Neuronal stem cell (in vitro differentiated cells): ENCODE measurements around the gene CHM.
"Not testable (repeated sequence)": the region's sequence is repeated elsewhere in the genome, so short reads cannot be mapped to it uniquely, and the experiment has no call there.

Experiments
- DNase-seq: peaks from one replicate; pipeline ENCODE4 v3.0.0-alpha.2; 2013; ENCODE audit warnings: low spot score
- H2AFZ ChIP-seq: one replicate; pipeline ENCODE4 v1.6.1; 2013; ENCODE audit warnings: mild to moderate bottlenecking, low read length, inconsistent platforms
- H2AK5ac ChIP-seq: 2 replicates; pipeline ENCODE4 v1.6.1; 2013; ENCODE audit warnings: low read depth, mild to moderate bottlenecking, inconsistent platforms, low read length, moderate library complexity, mixed read lengths
- H2BK120ac ChIP-seq: 2 replicates; pipeline ENCODE4 v1.6.1; 2013; ENCODE audit warnings: low read depth, mild to moderate bottlenecking, inconsistent platforms, low read length, moderate library complexity, mixed read lengths
- H2BK12ac ChIP-seq: one replicate; pipeline ENCODE4 v1.6.1; 2013; ENCODE audit warnings: low read length, inconsistent platforms
- H2BK15ac ChIP-seq: 2 replicates; pipeline ENCODE4 v1.6.1; 2013; ENCODE audit warnings: mild to moderate bottlenecking, low read length, inconsistent platforms, mixed read lengths
- H2BK5ac ChIP-seq: one replicate; pipeline ENCODE4 v1.6.1; 2013; ENCODE audit warnings: inconsistent platforms, mild to moderate bottlenecking, low read length, moderate library complexity
- H3K14ac ChIP-seq: one replicate; pipeline ENCODE4 v1.6.1; 2013; ENCODE audit warnings: low read length, inconsistent platforms
- H3K18ac ChIP-seq: 2 replicates; pipeline ENCODE4 v1.6.1; 2013; ENCODE audit warnings: low read length, inconsistent platforms
- H3K23ac ChIP-seq: 2 replicates; pipeline ENCODE4 v1.6.1; 2013; ENCODE audit warnings: low read depth, mild to moderate bottlenecking, mixed read lengths, low read length, inconsistent platforms; ENCODE audit not compliant: poor library complexity
- H3K27ac ChIP-seq: replicated peaks from 3 replicates; pipeline ENCODE4 v1.5.1; 2013; ENCODE audit warnings: low read length, inconsistent platforms
- H3K27me3 ChIP-seq, 3 experiments: 2 replicates each; pipeline ENCODE4 v1.6.1; 2013; ENCODE audit warnings: low read length in 3 of 3, mild to moderate bottlenecking in 2 of 3, inconsistent platforms in 1 of 3, low read depth in 1 of 3, mixed read lengths in 1 of 3, moderate library complexity in 1 of 3; ENCODE audit not compliant: control insufficient read depth in 3 of 3, insufficient read depth in 3 of 3
- H3K36me3 ChIP-seq, 2 donors: replicated peaks in 1 of 2; 2 replicates each; pipeline ENCODE4 v1.6.1; 2013; ENCODE audit warnings: low read length in 2 of 2; ENCODE audit not compliant: control insufficient read depth in 2 of 2, insufficient read depth in 2 of 2
- H3K4ac ChIP-seq: 2 replicates; pipeline ENCODE4 v1.6.1; 2013; ENCODE audit warnings: inconsistent platforms, mild to moderate bottlenecking, low read length, moderate library complexity
- H3K4me1 ChIP-seq, 2 donors: 1 replicate in 1 of 2; 2 replicates in 1 of 2; pipeline ENCODE4 v1.6.1; 2013; ENCODE audit warnings: low read length in 2 of 2, low read depth in 1 of 2; ENCODE audit not compliant: control insufficient read depth in 2 of 2, insufficient read depth in 1 of 2
- H3K4me2 ChIP-seq: one replicate; pipeline ENCODE4 v1.6.1; 2013; ENCODE audit warnings: mild to moderate bottlenecking, low read length, inconsistent platforms; ENCODE audit not compliant: insufficient read depth, poor library complexity, severe bottlenecking
- H3K4me3 ChIP-seq, 2 donors: 2 replicates each; pipeline ENCODE4 v1.5.1; 2013; ENCODE audit warnings: low read length in 2 of 2, mild to moderate bottlenecking in 2 of 2, inconsistent platforms in 1 of 2, moderate library complexity in 1 of 2
- H3K79me1 ChIP-seq: one replicate; pipeline ENCODE4 v1.6.1; 2013; ENCODE audit warnings: low read depth, mild to moderate bottlenecking, inconsistent platforms, low read length, moderate library complexity
- H3K9ac ChIP-seq: one replicate; pipeline ENCODE4 v1.6.1; 2013; ENCODE audit warnings: mild to moderate bottlenecking, low read depth, low read length, inconsistent platforms; ENCODE audit not compliant: poor library complexity
- H3K9me3 ChIP-seq, 2 donors: replicated peaks in 1 of 2; 2 replicates each; pipeline versions ENCODE3 to v1.6.1; 2013; ENCODE audit warnings: low read length in 2 of 2, mild to moderate bottlenecking in 2 of 2, inconsistent platforms in 1 of 2, low read depth in 1 of 2, mixed read lengths in 1 of 2, moderate library complexity in 1 of 2; ENCODE audit not compliant: control insufficient read depth in 2 of 2, insufficient read depth in 1 of 2
- H4K8ac ChIP-seq: one replicate; pipeline ENCODE4 v1.6.1; 2013; ENCODE audit warnings: low read depth, mild to moderate bottlenecking, inconsistent platforms, low read length, moderate library complexity
- H4K91ac ChIP-seq: one replicate; pipeline ENCODE4 v1.6.1; 2013; ENCODE audit warnings: low read length, low read depth, mild to moderate bottlenecking, inconsistent platforms; ENCODE audit not compliant: poor library complexity
- WGBS, 2 donors: extraction: QIAGEN DNeasy Blood & Tissue Kit; methylation state at CpG; one replicate each; pipeline ENCODE4 v1.1.7; 2013; ENCODE audit warnings: missing lambda C conversion rate in 2 of 2, mixed read lengths in 1 of 2; ENCODE audit not compliant: insufficient read length in 2 of 2, insufficient replicate concordance in 1 of 2; ENCODE audit errors: extremely low coverage in 2 of 2; 5-methylcytosine and 5-hydroxymethylcytosine counted together

Gene CHM

DNA sequence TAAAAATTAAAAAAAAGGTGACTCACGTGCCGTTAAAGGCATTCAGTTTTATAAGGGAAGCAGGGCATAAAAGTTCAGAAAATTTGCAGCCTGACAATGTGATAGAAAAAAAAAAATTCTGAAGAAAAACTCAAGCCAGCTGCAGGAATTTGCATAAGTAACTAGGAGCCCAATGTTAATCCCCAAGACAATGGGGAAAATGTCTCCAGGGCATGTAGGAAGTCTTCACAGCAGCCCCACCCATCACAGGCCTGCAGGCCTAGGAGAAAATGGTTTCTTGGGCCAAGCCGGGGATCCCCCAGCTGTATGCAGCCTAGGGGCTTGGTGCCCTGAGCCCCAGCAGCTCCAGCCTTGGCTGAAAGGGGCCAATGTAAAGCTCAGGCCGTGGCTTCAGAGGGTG is 31.2 kb downstream of the CHM start:
- Histone ChIP-seq H3K4ac (no peak overlapping the region), H2BK120ac (no peak overlapping the region), H2AK5ac (no peak overlapping the region), H2AFZ (no peak overlapping the region), H3K18ac (no peak overlapping the region), H3K4me2 (no peak overlapping the region), H3K9ac (no peak overlapping the region), H4K91ac (no peak overlapping the region), H3K4me3 (no peak overlapping the region), H2BK15ac (no peak overlapping the region), H2BK12ac (no peak overlapping the region), H3K9me3 (no peaks in the 10 kb centered on the region), H3K23ac (no peak overlapping the region), H3K27ac (no peak overlapping the region), H3K27me3 (no peaks in the 10 kb centered on the region), H2BK5ac (no peak overlapping the region), H3K4me1 (no peaks in the 10 kb centered on the region), H4K8ac (no peak overlapping the region), H3K14ac (no peak overlapping the region), H3K36me3 (no peaks in the 10 kb centered on the region), H3K79me1 (no peaks in the 10 kb centered on the region)
- DNase-seq, result no peak
- WGBS, 2 donors, result no CpG with 5 or more reads among the region's 4 CpGs

DNA sequence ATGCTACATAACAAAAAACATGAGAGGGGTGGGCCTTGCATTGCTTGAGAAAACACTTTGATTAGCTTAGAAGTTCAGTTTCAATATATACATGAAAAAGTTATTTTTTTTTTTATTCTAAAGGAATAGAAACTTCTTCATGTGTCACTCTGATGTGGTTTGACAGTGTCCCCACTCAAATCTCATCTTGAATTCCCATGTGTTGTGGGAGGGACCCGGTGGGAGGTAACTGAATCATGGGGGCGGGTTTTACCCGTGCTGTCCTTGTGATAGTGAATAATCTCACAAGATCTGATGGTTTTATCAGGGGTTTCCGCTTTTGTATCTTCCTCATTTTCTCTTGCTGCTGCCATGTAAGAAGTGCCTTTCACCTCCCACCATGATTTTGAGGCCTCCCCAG is 32.4 kb downstream of the CHM start:
- H3K9me3 ChIP-seq, H2AK5ac ChIP-seq, H3K9ac ChIP-seq, H3K23ac ChIP-seq, H3K27me3 ChIP-seq, H3K14ac ChIP-seq, H3K4me1 ChIP-seq, H3K36me3 ChIP-seq, H3K27ac ChIP-seq, H3K4ac ChIP-seq, H3K18ac ChIP-seq, H3K79me1 ChIP-seq, H4K91ac ChIP-seq, H2BK120ac ChIP-seq, H4K8ac ChIP-seq, H2BK15ac ChIP-seq, H2AFZ ChIP-seq, H2BK12ac ChIP-seq, H3K4me3 ChIP-seq, H3K4me2 ChIP-seq, DNase-seq, H2BK5ac ChIP-seq: not testable (repeated sequence)
- WGBS, 2 donors, result no CpG with 5 or more reads among the region's 4 CpGs

DNA sequence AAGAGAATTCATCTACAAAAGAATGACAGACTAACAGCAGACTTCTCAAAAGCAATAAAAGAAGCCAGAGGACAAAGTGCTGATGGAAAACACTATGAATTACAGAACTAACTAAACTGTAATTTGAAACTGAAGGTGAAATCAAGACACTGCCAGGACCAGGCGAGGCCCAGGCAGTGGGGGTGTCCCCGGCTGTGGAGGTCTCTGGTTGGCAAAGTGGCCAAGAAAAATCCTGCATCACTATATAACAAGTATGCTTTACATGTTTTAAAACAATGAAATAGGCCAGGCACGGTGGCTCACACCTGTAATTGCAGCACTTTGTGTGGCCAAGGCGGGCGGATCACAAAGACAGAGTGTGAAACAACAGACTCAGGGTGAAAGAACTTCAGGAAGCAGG is 32.9 kb downstream of the CHM start:
- no peak overlapping the region for H2BK15ac ChIP-seq
- no peak overlapping the region for H3K4me3 ChIP-seq
- H3K4ac ChIP-seq, result no peak overlapping the region
- no peaks in the 10 kb centered on the region for H3K79me1 ChIP-seq
- H3K9ac ChIP-seq, result no peak overlapping the region
- no peak overlapping the region for H2AK5ac ChIP-seq
- H3K18ac ChIP-seq, result no peak overlapping the region
- no peak overlapping the region for H2BK5ac ChIP-seq
- no peak for DNase-seq
- H3K4me1 ChIP-seq, result no peaks in the 10 kb centered on the region
- no peak overlapping the region for H3K14ac ChIP-seq
- H3K27me3 ChIP-seq, result no peaks in the 10 kb centered on the region
- H4K91ac ChIP-seq, result no peak overlapping the region
- no peak overlapping the region for H2BK120ac ChIP-seq
- H3K23ac ChIP-seq, result no peak overlapping the region
- H3K27ac ChIP-seq, result no peak overlapping the region
- H3K9me3 ChIP-seq, result no peaks in the 10 kb centered on the region
- WGBS, 2 donors, result no CpG with 5 or more reads among the region's 5 CpGs
- H3K4me2 ChIP-seq, result no peak overlapping the region
- no peak overlapping the region for H2AFZ ChIP-seq
- no peak overlapping the region for H2BK12ac ChIP-seq
- H3K36me3 ChIP-seq, result no peaks in the 10 kb centered on the region
- no peak overlapping the region for H4K8ac ChIP-seq

DNA sequence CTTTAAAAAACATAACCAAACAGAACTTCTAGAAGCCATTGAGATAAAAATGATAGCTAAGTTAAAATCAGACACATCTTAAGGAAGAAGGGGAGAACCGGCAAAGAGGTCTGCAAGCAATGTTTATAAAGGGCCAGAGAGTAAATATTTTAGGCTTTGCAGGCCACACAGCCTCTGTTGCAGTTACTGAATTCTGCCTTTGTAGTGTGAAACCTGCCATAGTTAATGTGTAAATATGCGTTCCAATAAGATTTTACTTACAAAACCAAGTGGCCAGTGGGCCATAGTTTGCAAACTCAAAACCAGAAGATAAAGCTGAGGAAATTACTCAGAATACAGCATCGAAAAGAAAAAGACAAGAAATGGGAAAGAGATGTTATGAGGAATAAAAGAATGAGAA is 33.6 kb downstream of the CHM start:
- H2BK5ac ChIP-seq, result no peak overlapping the region
- H3K18ac ChIP-seq, result no peak overlapping the region
- H3K79me1 ChIP-seq, result no peaks in the 10 kb centered on the region
- H3K9me3 ChIP-seq, result no peaks in the 10 kb centered on the region
- H3K27me3 ChIP-seq, result no peaks in the 10 kb centered on the region
- H2AK5ac ChIP-seq, result no peak overlapping the region
- no peak overlapping the region for H3K27ac ChIP-seq
- H2BK120ac ChIP-seq, result no peak overlapping the region
- no peaks in the 10 kb centered on the region for H3K36me3 ChIP-seq
- H2BK15ac ChIP-seq, result no peak overlapping the region
- no peak for DNase-seq
- H2BK12ac ChIP-seq, result no peak overlapping the region
- no peak overlapping the region for H3K14ac ChIP-seq
- no peak overlapping the region for H3K23ac ChIP-seq
- H3K4me3 ChIP-seq, result no peak overlapping the region
- no peak overlapping the region for H3K4me2 ChIP-seq
- WGBS, 2 donors, result no CpG with 5 or more reads among the region's 3 CpGs
- H3K9ac ChIP-seq, result no peak overlapping the region
- no peak overlapping the region for H4K91ac ChIP-seq
- no peak overlapping the region for H3K4ac ChIP-seq
- H4K8ac ChIP-seq, result no peak overlapping the region
- H3K4me1 ChIP-seq, result no peaks in the 10 kb centered on the region
- no peak overlapping the region for H2AFZ ChIP-seq
